ENCODE measurements around the gene SLC10A3.
"Not testable (repeated sequence)": the region's sequence is repeated elsewhere in the genome, so short reads cannot be mapped to it uniquely, and the experiment has no call there.

The SLC10A3 gene

DNA sequence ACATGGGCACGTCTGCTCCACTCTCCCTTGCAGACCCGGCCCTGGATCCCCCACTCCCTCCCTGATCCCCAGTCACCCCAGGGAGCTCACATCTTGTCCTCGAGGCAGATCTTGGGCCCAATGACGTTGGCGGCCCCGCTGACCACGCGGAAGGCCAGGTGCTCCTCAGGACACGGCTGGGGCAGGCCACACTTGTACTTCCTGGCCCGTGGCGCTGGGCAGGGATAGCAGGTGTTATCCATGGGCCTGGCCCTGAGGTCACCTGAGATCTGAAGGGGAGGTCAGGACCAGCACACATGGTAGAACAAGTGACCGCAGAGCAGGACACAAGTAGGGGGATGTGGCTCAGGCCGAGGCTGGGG, 17.9 kb upstream of the SLC10A3 start:
- DNase-seq, result no peak

DNA sequence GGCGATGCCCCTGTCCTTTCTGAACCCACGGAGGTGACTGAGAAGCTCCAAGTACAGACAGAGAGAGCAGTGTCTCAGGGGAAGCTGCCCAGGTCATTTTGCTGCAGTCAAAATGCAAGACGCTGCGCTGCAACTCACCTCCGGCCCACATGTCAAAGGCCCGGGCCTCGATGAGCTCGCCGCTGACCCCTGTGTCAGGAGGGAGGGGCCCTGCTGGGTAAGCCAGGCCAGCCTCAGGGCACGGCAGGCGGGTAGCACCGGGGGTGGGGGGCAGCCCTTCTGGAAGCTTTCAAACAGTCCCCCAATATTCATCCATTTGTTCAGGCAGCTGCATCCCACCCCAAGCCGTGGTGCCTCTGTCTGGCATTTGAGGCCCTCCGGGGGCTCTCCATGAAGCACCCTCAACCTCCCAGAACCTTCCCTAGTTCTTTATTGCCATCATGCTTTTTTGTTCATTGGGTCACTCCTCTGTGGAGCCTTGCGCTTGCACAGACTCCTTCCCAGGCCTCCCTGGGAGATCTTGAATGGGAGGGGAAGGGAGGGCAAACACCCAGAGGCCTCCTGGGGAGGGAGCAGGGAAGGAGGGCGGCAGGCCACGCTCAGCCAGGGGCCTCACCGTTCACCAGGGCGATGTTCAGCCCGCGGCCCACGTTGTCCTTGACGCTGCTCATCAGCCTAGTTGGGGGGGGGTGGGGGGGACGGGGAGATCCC, 17.4 kb upstream of the SLC10A3 start:
- no peak for DNase-seq

DNA sequence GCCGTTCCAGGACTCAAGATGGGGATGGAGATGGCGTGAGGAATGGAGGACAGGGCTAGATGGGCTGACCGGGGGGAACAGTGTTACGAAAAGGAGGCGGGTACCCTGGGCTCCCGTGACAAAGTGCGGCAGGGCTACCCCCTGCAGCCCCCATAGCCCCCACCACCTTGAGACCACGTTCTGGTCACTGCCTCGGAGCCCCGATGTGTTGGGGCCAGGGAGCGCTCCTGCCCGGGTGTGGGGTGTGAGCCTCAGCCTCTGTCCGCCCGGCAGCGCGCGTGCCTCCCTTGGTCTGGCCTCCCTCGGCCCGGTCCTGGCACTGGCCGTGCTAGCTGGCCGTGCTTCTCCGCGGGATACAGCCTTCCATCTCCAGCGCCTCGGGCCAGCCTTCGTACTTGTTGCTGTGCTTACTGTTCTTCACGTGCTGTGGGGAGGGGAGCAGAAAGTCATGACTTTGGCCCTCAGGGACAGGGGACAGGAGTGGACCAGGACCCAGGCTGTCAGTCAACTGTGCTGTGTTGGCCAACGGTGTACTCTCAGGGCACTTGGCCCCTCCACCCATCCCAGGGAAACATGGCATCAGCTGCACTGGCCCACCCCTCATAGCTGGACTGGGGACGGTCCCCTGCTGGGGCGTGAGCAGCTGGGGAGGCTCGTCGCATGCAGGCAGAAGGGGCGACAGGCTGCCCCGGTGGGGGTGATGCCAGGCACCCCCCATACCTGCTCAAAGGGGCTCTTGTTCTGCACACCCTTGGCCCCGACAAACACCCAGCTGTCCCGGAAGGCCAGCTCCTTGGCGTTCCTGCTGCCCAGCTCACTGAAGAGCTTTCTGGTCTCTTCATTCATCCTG, 16.3 kb upstream of the SLC10A3 start:
- DNase-seq, result no peak

DNA sequence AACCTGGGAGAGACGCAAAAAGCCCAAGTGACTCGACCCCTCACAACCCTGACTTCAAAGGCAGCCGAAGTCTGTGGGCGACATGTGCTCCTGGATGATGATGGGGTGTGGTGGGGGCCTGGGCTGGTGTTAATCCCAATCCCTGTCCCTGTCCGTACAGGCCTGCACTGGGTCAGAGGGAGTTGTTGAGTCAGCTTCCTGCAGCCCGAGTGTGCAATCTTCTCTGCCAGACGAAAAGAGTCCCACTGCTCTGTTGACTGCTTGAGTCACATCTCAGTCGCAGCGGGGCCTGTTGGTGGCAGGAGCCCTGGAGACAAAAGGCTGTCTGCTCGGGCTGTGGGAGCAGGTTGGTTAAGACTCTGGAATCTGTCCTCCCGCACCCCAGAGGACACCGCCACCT, 15.3 kb upstream of the SLC10A3 start:
- DNase-seq, result no peak

DNA sequence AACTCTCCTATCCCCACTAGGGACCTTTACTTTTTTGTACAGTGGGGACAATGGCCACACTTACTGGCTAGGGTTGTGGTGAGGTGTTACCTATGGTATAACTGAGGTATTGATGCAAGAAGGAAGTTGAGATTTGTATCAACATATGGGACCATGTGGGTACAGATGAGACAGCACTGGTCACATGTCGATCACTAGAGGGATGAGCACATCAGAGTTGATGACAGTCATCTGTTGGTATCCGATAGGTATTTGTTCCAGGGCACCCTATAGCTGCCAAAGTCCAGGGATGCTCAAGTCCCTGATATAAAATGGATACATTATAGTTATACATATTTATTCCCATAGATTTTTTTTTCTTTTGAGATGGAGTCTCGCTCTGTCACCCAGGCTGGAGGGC, 12.6 kb upstream of the SLC10A3 start:
- DNase-seq, result no peak

DNA sequence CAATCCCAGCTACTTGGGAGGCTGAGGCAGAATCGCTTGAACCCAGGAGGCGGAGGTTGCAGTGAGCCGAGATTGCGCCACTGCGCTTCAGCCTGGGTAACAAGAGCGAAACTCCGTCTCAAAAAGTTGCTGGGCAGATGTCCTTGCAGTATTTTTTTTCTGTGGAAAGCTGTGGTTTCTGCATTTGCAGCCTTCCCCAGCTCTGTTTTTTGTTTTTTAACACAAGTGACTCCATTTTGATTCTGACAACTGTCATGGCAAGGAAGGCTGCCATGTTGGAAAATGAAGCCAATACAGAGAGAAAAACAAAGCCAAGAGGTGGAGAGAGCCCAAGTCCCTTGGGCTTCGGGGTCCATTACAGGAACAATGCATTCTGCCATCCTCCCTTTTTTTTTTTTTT, 11.7 kb upstream of the SLC10A3 start:
- no peak for DNase-seq

DNA sequence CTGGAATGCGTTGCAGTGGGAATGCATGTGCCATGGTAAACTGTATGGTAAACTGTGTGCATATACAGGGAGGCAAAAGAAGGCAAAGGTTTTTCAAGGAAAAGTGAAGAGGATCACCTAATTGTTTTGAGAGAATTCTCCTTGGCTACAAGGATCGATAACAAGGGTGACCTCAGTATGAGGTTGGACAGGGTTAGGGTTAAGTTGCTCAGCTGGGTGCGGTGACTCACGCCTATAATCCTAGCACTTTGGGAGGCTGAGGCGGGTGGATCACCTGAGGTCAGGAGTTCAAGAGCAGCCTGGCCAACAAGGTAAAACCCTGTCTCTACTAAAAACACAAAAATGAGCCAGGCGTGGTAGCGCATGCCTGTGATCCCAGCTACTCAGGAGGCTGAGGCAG, 11.0 kb upstream of the SLC10A3 start:
- not testable (repeated sequence) for DNase-seq

DNA sequence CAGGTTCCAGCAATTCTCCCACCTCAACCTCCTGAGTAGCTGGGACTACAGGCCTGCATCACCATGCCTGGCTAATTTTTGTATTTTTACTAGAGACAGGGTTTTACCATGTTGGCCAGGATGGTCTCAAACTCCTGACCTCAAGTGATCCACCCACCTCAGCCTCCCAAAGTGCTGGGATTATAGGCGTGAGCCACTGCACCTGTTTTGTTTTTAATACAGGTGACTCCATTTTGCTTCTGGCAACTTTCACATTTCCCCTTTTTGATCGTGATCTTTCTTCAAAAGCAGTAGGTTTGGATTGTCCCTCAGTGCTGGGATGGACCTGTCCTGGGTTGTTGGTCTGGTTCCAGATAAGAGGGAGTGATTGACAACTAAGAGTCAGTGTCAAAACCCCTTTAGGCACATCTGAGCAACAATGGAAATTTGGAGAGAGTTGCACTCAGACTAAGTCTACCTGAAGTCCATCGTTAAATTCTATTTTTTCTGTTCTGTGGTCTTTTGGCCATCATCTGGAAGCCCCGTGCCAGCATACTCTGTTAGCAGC, 6.2 kb upstream of the SLC10A3 start:
- DNase-seq, result not testable (repeated sequence)

DNA sequence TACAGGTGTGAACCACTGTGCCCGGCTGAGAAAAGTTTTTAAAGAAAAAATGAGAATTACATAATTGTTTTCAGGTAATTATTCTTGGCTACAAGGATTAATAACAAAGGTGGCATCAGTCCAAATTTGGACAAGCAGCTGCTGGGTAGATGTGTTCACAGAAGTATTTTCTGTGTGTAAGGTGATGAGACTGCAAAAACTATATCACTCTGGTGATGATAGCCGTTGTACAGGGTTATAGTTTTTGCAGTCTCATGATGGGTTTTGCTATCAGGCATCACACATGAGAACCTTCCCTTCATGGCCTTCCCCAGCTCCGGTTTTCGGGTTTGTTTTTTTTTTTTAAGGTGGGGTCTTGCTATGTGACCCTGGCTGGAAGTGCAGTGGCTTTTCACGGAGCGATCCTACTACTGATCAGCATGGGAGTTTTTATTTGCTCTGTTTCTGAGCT, 5.1 kb upstream of the SLC10A3 start:
- DNase-seq, result no peak

DNA sequence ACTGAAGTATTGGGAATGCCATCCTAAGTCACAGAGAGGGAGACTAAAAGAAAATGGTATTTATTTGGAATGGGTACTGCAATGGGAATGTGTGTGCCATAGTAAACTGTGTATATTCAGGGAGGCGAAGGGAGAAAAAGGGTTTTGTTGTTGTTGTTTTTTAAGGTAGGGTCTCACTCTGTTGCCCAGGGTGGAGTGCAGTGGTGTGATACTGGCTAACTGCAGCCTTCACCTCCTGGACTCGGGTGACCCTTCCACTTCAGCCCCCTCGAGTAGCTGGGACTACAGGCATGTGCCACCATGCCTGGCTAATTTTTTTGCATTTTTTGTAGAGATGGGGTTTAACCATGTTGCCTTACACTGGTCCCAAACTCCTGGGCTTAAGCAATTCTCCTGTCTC, 4.3 kb upstream of the SLC10A3 start:
- no peak for DNase-seq

DNA sequence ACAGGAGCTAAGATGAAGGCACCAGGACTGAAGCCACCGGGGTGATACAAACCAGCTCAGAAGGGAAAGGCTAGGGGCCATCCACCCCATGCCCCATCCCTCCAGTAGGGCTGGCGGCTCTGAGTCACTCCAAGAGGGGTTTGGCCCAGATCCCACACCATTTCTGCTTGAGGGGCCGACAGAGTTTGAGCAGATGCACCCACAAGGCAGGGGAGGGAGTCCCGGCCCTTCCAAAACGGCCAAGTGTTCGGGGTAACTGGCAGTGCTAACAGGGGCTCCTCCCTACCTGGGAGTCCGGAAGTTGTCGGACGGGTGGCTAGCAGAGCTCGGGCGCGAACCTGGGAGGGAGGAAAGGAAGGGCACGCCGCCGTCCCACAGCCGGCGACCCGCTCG, 412 bp downstream of the SLC10A3 start:
- peak; percentile 62 for DNase-seq

DNA sequence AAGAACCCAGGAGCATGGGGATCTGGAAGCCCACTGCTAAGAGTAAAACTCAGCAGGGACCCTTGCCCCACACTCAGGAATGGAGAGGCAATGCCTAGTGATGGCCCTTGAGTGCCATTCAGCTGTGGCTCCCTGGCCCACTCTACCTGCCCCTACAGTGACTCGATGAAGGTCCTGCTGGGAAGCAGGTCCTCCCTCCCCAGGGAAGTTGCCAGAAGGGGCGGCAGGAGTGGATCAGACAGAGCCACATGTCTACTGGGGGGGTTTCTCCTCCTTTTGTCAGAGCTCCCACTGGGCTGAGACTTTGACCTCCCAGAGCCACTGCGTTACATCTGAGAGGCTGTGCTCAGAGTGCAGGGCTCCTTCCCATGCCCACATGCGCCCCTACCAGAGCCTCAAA, 1.2 kb downstream of the SLC10A3 start:
- DNase-seq, result no peak

DNA sequence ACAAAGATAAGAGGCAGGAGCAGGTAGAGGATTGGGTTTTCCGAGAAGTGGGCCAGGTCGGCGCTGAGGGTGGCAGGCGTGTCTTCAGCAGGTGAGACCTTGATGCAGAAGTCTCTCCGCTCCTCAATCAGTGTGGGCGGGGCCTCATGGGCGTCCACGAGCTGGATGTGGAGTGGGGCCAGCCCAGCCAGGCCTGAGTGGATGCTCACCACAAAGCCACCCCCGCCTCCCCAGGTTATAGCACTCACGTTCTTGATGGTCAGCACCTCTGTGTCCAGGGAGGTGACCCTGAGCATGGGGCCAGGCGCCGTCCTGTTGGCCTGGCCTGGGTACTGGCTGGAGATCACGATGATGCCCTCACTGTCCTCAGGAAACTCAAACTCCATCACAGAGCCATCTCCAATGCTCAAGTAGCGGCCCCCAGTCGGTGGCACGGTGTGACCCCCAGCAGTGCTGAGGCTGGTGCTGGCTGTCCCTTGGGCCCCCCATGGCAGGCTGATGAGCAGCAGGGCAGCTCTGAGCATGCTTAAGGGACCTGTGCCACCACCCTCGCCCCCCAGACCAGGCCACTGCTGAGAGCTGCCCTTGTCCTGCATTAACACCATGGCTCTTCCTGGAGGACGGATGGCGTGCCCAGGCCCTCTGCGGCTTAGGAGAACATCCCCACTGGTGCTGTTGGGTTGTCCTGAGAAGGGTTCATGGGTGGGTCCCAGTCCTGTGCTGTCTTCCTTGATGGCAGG, 1.9 kb downstream of the SLC10A3 start:
- DNase-seq, result no peak

DNA sequence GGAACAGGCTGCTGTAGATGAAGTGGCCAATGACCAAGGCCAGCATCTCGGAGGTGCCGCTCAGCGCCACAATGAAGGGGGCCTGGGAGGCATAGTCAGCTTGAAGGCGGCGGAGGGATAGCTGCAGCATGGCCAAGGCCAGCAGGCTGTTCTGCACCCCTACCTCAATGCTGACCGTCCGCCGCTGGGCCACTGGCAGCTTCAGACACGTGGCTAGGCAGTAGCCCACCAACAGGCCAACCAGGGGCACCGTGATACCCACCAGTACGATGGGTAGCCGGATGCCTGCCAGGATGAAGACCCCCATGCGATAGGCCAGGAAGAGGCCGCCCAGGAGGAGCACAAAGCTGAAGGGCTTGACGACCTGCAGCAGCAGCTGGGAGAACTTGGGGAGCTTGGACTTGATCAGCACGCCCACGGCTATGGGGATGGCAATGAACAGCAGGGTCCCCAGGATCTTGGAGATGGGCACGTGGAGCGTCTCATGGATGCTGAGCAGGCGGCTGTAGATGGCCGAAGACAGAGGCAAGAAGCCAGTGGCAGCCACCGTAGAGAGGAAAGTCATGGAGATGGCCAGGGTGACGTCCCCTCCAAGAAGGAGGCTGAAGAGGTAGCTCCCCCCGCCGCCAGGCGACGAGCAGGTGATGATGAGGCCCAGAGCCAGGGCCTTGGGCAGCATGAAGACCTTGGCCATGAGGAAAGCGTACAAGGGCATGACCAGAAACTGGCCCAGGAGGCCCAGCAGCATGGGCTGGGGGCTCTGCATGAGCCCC, 2.7 kb downstream of the SLC10A3 start:
- no peak for DNase-seq

DNA sequence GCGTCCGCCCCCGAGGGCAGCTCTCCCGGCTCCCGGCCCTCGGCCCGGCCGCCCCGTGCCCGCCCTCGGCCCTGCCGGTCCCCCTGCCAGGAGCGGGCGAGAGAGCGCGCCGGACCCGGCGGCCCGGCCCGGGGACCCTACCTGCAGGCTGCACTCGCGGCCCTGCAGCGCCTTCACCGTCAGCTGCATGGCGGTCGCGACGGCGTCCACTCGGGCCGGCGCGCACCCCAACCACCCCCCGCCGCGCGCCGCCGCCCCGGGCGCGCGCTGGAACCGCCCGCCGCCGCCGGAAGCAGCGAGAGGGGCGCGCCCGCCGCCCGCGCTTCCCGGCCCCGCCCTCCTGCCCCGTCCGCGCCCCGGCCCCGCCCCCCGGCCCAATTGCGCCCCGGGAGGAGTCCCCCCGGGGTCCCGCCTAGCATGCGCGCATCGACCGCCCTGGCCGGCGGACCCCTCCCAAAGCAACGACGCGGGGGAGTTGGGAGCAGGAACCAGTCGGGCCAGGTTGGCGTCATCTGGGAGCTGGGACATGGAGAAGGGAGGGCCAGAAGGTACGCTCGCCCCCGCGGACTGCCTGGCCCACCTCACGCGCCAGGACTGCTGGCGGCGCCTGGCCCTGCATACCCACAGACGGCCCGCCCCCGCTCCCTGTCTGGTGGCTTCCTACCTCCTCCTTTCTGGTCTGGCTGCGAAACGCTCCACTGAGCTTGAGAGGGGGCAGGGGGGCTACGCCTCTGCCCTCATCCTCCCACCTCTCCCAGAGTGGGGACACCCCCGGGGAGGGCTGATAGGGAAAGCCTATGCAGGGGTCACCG, 3.8 kb downstream of the SLC10A3 start, which contains the start of gene UBL4A:
Gene UBL4A, minus strand, starts transcription at position 220 of the 812 bp plus-strand sequence. Its CDS starts 31 bp downstream, at position 189.
- DNase-seq, result peak; percentile 79

DNA sequence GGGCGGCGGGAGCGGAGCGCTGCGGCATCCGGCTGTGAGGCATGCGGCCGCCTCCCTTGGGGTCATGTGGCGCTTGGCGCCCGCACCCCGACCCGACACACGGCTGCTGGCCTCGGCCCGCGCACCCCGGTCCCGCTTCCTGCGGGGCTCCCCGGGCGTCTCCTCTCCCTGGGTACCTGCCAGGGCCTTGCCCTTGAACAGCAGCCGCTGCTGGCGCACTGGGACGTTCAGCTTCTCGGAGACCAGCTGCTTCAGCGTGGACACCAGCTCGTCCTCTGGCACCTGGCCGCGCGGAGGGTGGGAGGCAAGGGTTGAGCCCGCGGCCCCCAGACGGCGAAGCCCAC, 4.4 kb downstream of the SLC10A3 start:
- DNase-seq, result peak; percentile 63

DNA sequence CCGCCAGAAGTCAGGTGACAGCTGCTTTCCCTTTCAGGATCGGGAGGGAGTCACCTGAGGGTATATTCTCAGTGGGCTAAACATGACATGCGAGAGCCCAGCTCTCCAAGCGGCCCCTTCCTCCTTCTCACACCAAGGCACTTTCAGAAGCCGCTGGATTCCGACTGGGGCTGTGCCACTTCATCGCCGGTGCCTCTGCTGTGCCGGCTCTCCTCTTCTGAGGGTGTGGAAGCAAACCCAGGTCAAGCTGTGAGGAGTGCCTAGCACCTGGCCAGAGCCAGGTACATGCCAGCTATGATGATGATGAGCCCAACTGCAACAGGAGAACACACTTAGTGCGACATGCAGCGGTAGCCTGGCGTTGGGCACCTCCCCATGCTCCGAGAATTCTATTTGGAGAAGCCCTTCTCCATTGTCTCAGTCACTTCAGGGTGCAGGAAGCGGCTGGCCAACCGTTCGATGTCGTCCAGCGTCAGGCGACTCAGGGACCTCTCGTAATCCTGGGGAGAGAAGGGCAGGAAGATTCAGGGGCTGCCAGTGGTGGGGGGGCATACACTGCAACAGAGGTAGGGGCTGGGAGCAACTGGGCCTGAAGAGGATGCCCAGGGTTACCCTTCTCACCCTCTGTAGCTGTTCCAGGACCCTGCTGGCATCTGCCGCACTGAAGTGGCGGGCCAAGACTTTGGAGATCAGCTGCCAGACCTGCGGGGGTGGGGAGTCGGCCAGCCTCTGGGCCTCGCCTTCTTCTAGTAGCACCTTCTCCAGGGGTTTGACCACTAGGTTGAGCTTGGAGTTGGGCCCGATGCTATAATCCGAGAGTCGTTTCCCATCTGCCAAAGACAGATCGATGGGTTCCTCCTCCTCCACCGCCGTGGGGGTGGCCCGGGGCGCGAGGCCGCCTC, 5.0 kb downstream of the SLC10A3 start:
- DNase-seq, result no peak

DNA sequence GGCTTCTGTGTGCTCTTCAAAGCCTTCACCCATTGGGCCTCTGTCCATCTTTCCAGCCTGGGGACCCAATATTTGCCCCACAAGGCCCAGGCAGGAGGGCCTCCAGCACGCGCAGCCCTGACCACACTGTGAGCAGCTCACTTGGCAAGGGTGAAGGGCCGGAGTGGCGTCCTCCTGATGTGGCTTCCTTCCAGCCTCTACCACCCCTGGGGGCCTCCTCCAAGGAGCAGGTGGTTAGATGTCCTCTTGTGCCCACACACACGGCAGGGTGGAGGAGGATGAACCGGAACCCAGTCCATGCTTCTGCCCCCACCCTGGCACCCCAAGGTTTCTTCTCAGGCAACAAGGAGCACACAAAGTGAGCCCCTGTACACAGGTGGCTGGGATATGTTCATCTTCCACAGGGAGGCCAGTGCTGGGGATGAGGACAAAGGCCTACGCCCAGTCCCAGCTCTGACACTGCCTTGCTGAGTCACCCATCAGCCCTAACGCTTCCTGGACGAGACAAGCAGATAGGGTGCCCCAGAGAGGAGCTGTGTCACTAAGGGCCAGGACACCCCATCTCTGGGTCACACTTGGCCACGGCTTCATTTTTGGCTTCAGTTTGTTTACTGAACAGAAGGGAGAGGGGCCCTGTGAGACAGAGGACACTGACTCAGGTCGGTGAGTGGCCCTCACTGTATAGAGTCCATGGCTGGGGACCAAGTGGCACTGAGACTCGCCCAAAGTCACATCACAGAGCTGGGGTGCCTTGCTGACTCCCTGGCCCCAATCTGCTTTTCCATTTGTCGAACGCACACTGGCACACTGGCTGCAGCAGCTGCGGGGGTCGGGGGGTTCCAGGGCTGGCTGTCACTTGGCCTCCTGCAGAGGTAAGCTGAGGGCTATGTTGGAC, 5.9 kb downstream of the SLC10A3 start:
- no peak for DNase-seq

DNA sequence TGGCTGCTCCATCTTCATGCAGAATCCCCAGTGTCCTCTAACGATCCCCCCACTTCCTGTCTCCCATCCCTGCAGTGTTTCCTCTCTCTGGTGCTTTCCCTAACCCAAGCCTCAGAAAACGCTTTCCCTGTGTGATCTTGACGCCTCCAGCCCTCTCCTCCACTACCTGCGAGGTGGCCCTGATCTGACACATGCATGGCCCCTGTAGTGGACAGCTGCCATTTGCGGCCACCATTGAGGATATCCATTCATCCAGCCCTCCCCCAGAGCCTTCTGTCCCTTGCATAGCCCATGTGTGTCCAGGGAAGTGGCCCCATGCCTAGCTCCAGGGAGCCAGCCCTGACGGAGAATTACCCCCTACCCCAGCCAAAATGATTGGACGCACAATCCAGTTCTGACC, 7.1 kb downstream of the SLC10A3 start:
- DNase-seq, result no peak

DNA sequence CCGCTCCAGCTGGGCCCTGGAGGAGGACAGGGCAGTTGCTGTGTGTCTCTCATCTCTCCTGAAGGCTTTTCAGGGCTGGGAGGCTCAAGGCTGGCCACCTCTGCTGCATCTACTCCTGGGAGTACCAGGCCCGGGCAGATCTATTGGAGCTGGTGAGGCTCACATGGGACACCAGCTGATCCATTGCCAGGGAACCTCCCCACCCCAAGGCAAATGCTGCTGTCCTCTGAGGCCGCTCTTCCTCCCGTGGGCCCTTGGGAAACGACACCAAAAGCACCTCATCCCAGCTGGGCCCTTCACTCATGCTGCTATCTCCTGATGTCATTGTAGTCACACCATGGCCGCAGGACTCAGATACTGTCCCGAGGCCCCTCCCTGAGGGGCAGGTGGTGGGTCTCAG, 7.6 kb downstream of the SLC10A3 start:
- DNase-seq, result no peak
